Left renal pelvis (tissue), 4 donors: ENCODE data around the gene ELF1. TPM values are rescaled to one million over a fixed set of nuclear protein-coding genes. Genes with fewer than 3 reads are reported as not detected.

Source experiments
- DNase-seq, 4 donors: peaks; one replicate each; pipeline ENCODE4 v3.0.0-alpha.2; 2013; ENCODE audit warnings: low read depth in 4 of 4, low spot score in 3 of 4
- polyA plus RNA-seq, 4 donors: library from polyadenylated mRNA; unstranded; fragments of 120-200 nt; gene quantifications; one replicate each; pipeline ENCODE4 v1.2.1, GENCODE V29; 2013; ENCODE audit not compliant: insufficient read length in 4 of 4

Gene ELF1
- polyA plus RNA-seq: 10 to 100 TPM; 36.2 to 52.3 (median 49.3) TPM

- DNase-seq: peak in 1 of 4 donors; percentile 48
Measured at GRCh38 chr13:41019011-41019487, at the start of gene ELF1. ELF1 (minus strand) TSS chr13:41019316; CDS start chr13:40982054, 37,262 bp downstream.

- no peak for DNase-seq
Measured at GRCh38 chr13:41065078-41065477, 46.0 kb upstream of the ELF1 start.

- DNase-seq: no peak
Measured at GRCh38 chr13:41064493-41064892, 45.4 kb upstream of the ELF1 start.

GRCh38 chr13:41061914-41062837, 43.1 kb upstream of the ELF1 start:
- DNase-seq: peak; percentile 46 to 59 (median 56)

- DNase-seq: peak; percentile 95 to 98 (median 96)
Measured at GRCh38 chr13:41061075-41061913, 42.2 kb upstream of the ELF1 start, which contains the start of gene WBP4. WBP4 (plus strand) TSS chr13:41061509; CDS start chr13:41061674, 165 bp downstream.

GRCh38 chr13:41060724-41061074, 41.6 kb upstream of the ELF1 start:
- DNase-seq: peak; percentile 53 to 75 (median 72)

GRCh38 chr13:41060082-41060723, 41.1 kb upstream of the ELF1 start:
- DNase-seq: peak; percentile 76 to 79 (median 76)

GRCh38 chr13:41059456-41060081, 40.5 kb upstream of the ELF1 start:
- peak in 2 of 4 donors; percentile 24 to 28 for DNase-seq

GRCh38 chr13:41058295-41059070, 39.4 kb upstream of the ELF1 start:
- DNase-seq: no peak

GRCh38 chr13:41056826-41057711, 38.0 kb upstream of the ELF1 start:
- DNase-seq: no peak

GRCh38 chr13:41056194-41056593, 37.1 kb upstream of the ELF1 start:
- DNase-seq: no peak

GRCh38 chr13:41054919-41055619, 36.0 kb upstream of the ELF1 start:
- DNase-seq: no peak

- peak in 1 of 4 donors; percentile 27 for DNase-seq
Measured at GRCh38 chr13:41054212-41054877, 35.2 kb upstream of the ELF1 start.

- no peak for DNase-seq
Measured at GRCh38 chr13:41053384-41053826, 34.3 kb upstream of the ELF1 start.

GRCh38 chr13:41052441-41052840, 33.3 kb upstream of the ELF1 start:
- DNase-seq: no peak

GRCh38 chr13:41049480-41050440, 30.6 kb upstream of the ELF1 start:
- DNase-seq: no peak
